Neural crest cell (in vitro differentiated cells): Measurements from ENCODE around the gene KIF7. TPM values are rescaled to one million over a fixed set of nuclear protein-coding genes. Genes with fewer than 3 reads are reported as not detected.
A peak's percentile ranks its signal among the peaks of the same experiment; 100 is the strongest.

Source experiments
- DNase-seq: peaks from one replicate; pipeline ENCODE4 v3.0.0; 2021; ENCODE audit warnings: low read depth, mixed read lengths, low spot score
- H3K27ac Mint-ChIP-seq: one replicate; pipeline ENCODE4 v1.8.0; 2021; ENCODE audit warnings: mild to moderate bottlenecking, mixed read lengths; ENCODE audit not compliant: unreplicated experiment
- H3K27me3 Mint-ChIP-seq: 2 replicates; pipeline ENCODE4 v1.8.0; 2021; ENCODE audit warnings: low read depth, mild to moderate bottlenecking, mixed read lengths
- H3K36me3 Mint-ChIP-seq: 2 replicates; pipeline ENCODE4 v1.8.0; 2021; ENCODE audit warnings: low read depth, mild to moderate bottlenecking, mixed read lengths
- H3K4me1 Mint-ChIP-seq: 2 replicates; pipeline ENCODE4 v1.8.0; 2021; ENCODE audit warnings: mixed read lengths
- H3K4me3 Mint-ChIP-seq: one replicate; pipeline ENCODE4 v1.8.0; 2021; ENCODE audit warnings: mild to moderate bottlenecking, mixed read lengths
- H3K9me3 Mint-ChIP-seq: 2 replicates; pipeline ENCODE4 v1.8.0; 2021; ENCODE audit warnings: mixed read lengths
- CTCF ChIP-seq: fragments of 200-600 bp; sonication (generic); conservative IDR thresholded peaks from 2 replicates; pipeline ENCODE4 v1.5.0; 2021; ENCODE audit warnings: antibody characterized with exemption, mild to moderate bottlenecking
- total RNA-seq: library from RNA; stranded (reverse); gene quantifications from 2 replicates; pipeline ENCODE4 v1.2.1, GENCODE V29; 2021

The KIF7 gene
- total RNA-seq, 1 donor from 2014 or later: 16.2 TPM

- Mint-ChIP-seq H3K36me3 (peaks cover 2% of the 10 kb centered on the region), H3K4me1 (peaks cover 17% of the 10 kb centered on the region), H3K4me3 (no peak overlapping the region), H3K9me3 (no peaks in the 10 kb centered on the region), H3K27ac (no peak overlapping the region), H3K27me3 (peaks cover 33% of the 10 kb centered on the region)
- TF ChIP-seq CTCF: no peak
- no peak for DNase-seq
Measured at GRCh38 chr15:89657686-89658200, 2.5 kb upstream of the KIF7 start.

GRCh38 chr15:89656116-89656815 lies 999 bp upstream of the KIF7 start:
- Mint-ChIP-seq H3K4me1 (peaks cover 17% of the 10 kb centered on the region), H3K4me3 (peak overlapping the region; percentile 87), H3K36me3 (peaks cover 2% of the 10 kb centered on the region), H3K27me3 (peaks cover 30% of the 10 kb centered on the region), H3K9me3 (no peaks in the 10 kb centered on the region), H3K27ac (no peak overlapping the region)
- DNase-seq: no peak
- TF ChIP-seq CTCF: no peak

GRCh38 chr15:89654301-89654761 lies 936 bp downstream of the KIF7 start:
- DNase-seq: no peak
- H3K27ac Mint-ChIP-seq: no peak overlapping the region

GRCh38 chr15:89653578-89653977 lies 1.7 kb downstream of the KIF7 start:
- Mint-ChIP-seq H3K4me1 (peaks cover 17% of the 10 kb centered on the region), H3K4me3 (peak overlapping the region; percentile 85), H3K36me3 (peaks cover 2% of the 10 kb centered on the region), H3K9me3 (no peaks in the 10 kb centered on the region), H3K27me3 (peaks cover 8% of the 10 kb centered on the region), H3K27ac (no peak overlapping the region)
- DNase-seq: no peak
- no peak for TF ChIP-seq CTCF

More at GRCh38 chr15:89654301-89654761, 936 bp downstream of the KIF7 start:
- Mint-ChIP-seq H3K9me3 (no peaks in the 10 kb centered on the region), H3K4me3 (peak overlapping the region; percentile 87), H3K4me1 (peaks cover 17% of the 10 kb centered on the region), H3K36me3 (peaks cover 2% of the 10 kb centered on the region), H3K27me3 (peaks cover 14% of the 10 kb centered on the region)
- no peak for TF ChIP-seq CTCF

- DNase-seq: no peak
- no peak for TF ChIP-seq CTCF
- peak overlapping the region; percentile 85 for H3K4me3 Mint-ChIP-seq
- H3K27ac Mint-ChIP-seq: no peak overlapping the region
- H3K36me3 Mint-ChIP-seq: peaks cover 2% of the 10 kb centered on the region
- peaks cover 8% of the 10 kb centered on the region for H3K27me3 Mint-ChIP-seq
- no peaks in the 10 kb centered on the region for H3K9me3 Mint-ChIP-seq
- peaks cover 17% of the 10 kb centered on the region for H3K4me1 Mint-ChIP-seq
Measured at GRCh38 chr15:89652666-89653065, 2.6 kb downstream of the KIF7 start.
